ENCODE data around the gene AFP. TPM values are rescaled to one million over a fixed set of nuclear protein-coding genes. Genes with fewer than 3 reads are reported as not detected.

AFP gene
- total RNA-seq, 1 experiment from 2014 or later, result 0.40 TPM

GRCh38 chr4:73409978-73410548, 26.0 kb upstream of the AFP start:
- ChIA-PET POLR2A (ENCODE audit: unreplicated experiment) (no interaction called here), CTCF (no interaction called here)
- TF ChIP-seq CTCF (conservative IDR thresholded peaks at IDR 0.05; ENCODE audit: low read depth, low read length), result no peak
- TF ChIP-seq EZH2 (IDR thresholded peaks at IDR 0.05; ENCODE audit: low read length, unreplicated experiment), result no peak
- no peak for TF ChIP-seq EZH2phosphoT487 (IDR thresholded peaks at IDR 0.05; ENCODE audit: borderline replicate concordance, low read length)
- H3K36me3 ChIP-seq (ENCODE audit: low read depth, low read length), result no peaks in the 10 kb centered on the region
- H3K9ac ChIP-seq (ENCODE audit: low read length), result no peak overlapping the region
- no peak overlapping the region for H3K4me2 ChIP-seq (ENCODE audit: low read length)
- H3K9me2 ChIP-seq (replicated peaks; ENCODE audit: low read length), result no peaks in the 10 kb centered on the region
- peaks cover 65% of the 10 kb centered on the region for H3K27me3 ChIP-seq (ENCODE audit: low read length)
- no peaks in the 10 kb centered on the region for H4K20me1 ChIP-seq (ENCODE audit: low read length)
- BruUV-seq (replicated peaks), result no TSS peak
- intact Hi-C loops (cut with micrococcal nuclease), result no loop called here
- H2AFZ ChIP-seq (ENCODE audit: low read length), result no peak overlapping the region
- H3K4me1 ChIP-seq (ENCODE audit: insufficient read depth, low read length), result no peaks in the 10 kb centered on the region
- H3K27ac ChIP-seq (ENCODE audit: low read length), result no peak overlapping the region
- H3K79me2 ChIP-seq (ENCODE audit: low read length), result no peaks in the 10 kb centered on the region
- no peak for DNase-seq
- H3K4me3 ChIP-seq (ENCODE audit: low read length), result no peak overlapping the region
- ATAC-seq, result no peak
- no peaks in the 10 kb centered on the region for H3K9me3 ChIP-seq (ENCODE audit: low read length)
- no peaks in the 10 kb centered on the region for H3F3A ChIP-seq (ENCODE audit: low read length, unreplicated experiment)

- Histone ChIP-seq H4K20me1 (ENCODE audit: low read length) (no peaks in the 10 kb centered on the region), H3K27me3 (ENCODE audit: low read length) (peaks cover 74% of the 10 kb centered on the region), H3K79me2 (ENCODE audit: low read length) (no peaks in the 10 kb centered on the region), H2AFZ (ENCODE audit: low read length) (no peak overlapping the region), H3K9me3 (ENCODE audit: low read length) (no peaks in the 10 kb centered on the region), H3F3A (ENCODE audit: low read length, unreplicated experiment) (no peaks in the 10 kb centered on the region), H3K27ac (ENCODE audit: low read length) (no peak overlapping the region), H3K36me3 (ENCODE audit: low read depth, low read length) (no peaks in the 10 kb centered on the region), H3K4me2 (ENCODE audit: low read length) (no peak overlapping the region), H3K4me1 (ENCODE audit: insufficient read depth, low read length) (no peaks in the 10 kb centered on the region), H3K9ac (ENCODE audit: low read length) (no peak overlapping the region), H3K9me2 (replicated peaks; ENCODE audit: low read length) (no peaks in the 10 kb centered on the region), H3K4me3 (ENCODE audit: low read length) (no peak overlapping the region)
- no TSS peak for BruUV-seq (replicated peaks)
- intact Hi-C loops (cut with micrococcal nuclease), result no loop called here
- DNase-seq, result no peak
- no peak for ATAC-seq
- TF ChIP-seq EZH2 (IDR thresholded peaks at IDR 0.05; ENCODE audit: low read length, unreplicated experiment) (no peak), CTCF (conservative IDR thresholded peaks at IDR 0.05; ENCODE audit: low read depth, low read length) (no peak), EZH2phosphoT487 (IDR thresholded peaks at IDR 0.05; ENCODE audit: borderline replicate concordance, low read length) (no peak)
- POLR2A ChIA-PET (ENCODE audit: unreplicated experiment), result no interaction called here
- CTCF ChIA-PET, result no interaction called here
Observed at GRCh38 chr4:73410916-73411730, 24.9 kb upstream of the AFP start.

All from PC-3 (cell line).